Breast epithelium (tissue), 4 donors: ENCODE results near the gene SDR39U1. TPM values are rescaled to one million over a fixed set of nuclear protein-coding genes. Genes with fewer than 3 reads are reported as not detected.
A peak's percentile ranks its signal among the peaks of the same experiment; 100 is the strongest.

Source experiments
- DNase-seq, 2 donors: peaks; one replicate each; pipeline ENCODE4 v3.0.0-alpha.2; 2019; ENCODE audit warnings: low spot score in 2 of 2
- H3K27ac ChIP-seq, 2 donors: fragments of 200-600 bp; sonication (generic) in 1 of 2; one replicate each; pipeline ENCODE4 v1.5.1; 2016 to 2019; ENCODE audit warnings: mild to moderate bottlenecking in 1 of 2
- H3K27me3 ChIP-seq, 2 donors: fragments of 200-600 bp; sonication (generic) in 1 of 2; one replicate each; pipeline versions ENCODE4 v1.5.1 to v1.6.0; 2017 to 2019; ENCODE audit warnings: control low read depth in 1 of 2, mild to moderate bottlenecking in 1 of 2
- H3K36me3 ChIP-seq: fragments of 200-600 bp; one replicate; pipeline ENCODE4 v1.5.1; 2019
- H3K4me1 ChIP-seq, 2 donors: fragments of 200-600 bp; sonication (generic); one replicate each; pipeline ENCODE4 v1.5.1; 2016 to 2019; ENCODE audit warnings: control low read depth in 1 of 2
- H3K4me3 ChIP-seq, 3 donors: fragments of 200-600 bp; sonication (generic); 1 replicate in 2 of 3; 2 replicates in 1 of 3; pipeline ENCODE4 v1.5.1; 2016 to 2019; ENCODE audit warnings: mild to moderate bottlenecking in 3 of 3, moderate library complexity in 2 of 3
- H3K9me3 ChIP-seq, 2 donors: fragments of 200-600 bp; sonication (generic) in 1 of 2; one replicate each; pipeline ENCODE4 v1.5.1; 2016 to 2019; ENCODE audit warnings: control low read depth in 1 of 2
- CTCF ChIP-seq, 3 donors: fragments of 450-650 bp; IDR thresholded peaks; one replicate each; pipeline ENCODE4 v1.5.1; 2016 to 2017; ENCODE audit warnings: antibody characterized with exemption in 3 of 3, mild to moderate bottlenecking in 3 of 3, moderate library complexity in 3 of 3
- POLR2A ChIP-seq: fragments of 450-650 bp; IDR thresholded peaks from one replicate; pipeline ENCODE4 v1.6.1; 2016; ENCODE audit warnings: antibody characterized with exemption, mild to moderate bottlenecking, moderate library complexity
- POLR2AphosphoS5 ChIP-seq, 3 donors: sonication (generic); formaldehyde crosslinking; IDR thresholded peaks; one replicate each; pipeline ENCODE4 v1.6.1; 2017; ENCODE audit warnings: antibody characterized with exemption in 3 of 3
- intact Hi-C: fragments of 100-400 bp; cut with DNase I; formaldehyde crosslinking; loops from one replicate; pipeline ENCODE4 v1.15.1; 2023; ENCODE audit warnings: low total_unique reads
- total RNA-seq, 3 donors: library from RNA; depleted of rRNA; stranded (reverse); fragments of >200 nt; gene quantifications; one replicate each; pipeline ENCODE4 v1.1.0, GENCODE V29; 2016

The SDR39U1 gene
- total RNA-seq, 3 donors from 2014 or later, result 42.1 to 63.4 (median 53.4) TPM

GRCh38 chr14:24427537-24428508 lies 14.8 kb downstream of the SDR39U1 start:
- intact Hi-C loops, result loop anchor here (1.0 to 2.0 kb wide), 2 partner anchors 18 to 91 kb away; no protein-coding TSS in a partner anchor
- DNase-seq, result no peak
- peak overlapping the region in 1 of 2 donors; percentile 100 for H3K27ac ChIP-seq
- no peaks in the 10 kb centered on the region for H3K27me3 ChIP-seq
- TF ChIP-seq POLR2A (no peak), CTCF (IDR thresholded peaks at IDR 0.05) (no peak), POLR2AphosphoS5 (IDR thresholded peaks at IDR 0.05) (no peak)
- no peaks in the 10 kb centered on the region for H3K9me3 ChIP-seq
- peaks cover 6 to 12% of the 10 kb centered on the region in 2 donors for H3K4me1 ChIP-seq
- no peaks in the 10 kb centered on the region for H3K36me3 ChIP-seq
- no peak overlapping the region for H3K4me3 ChIP-seq

- H3K4me1 ChIP-seq, result peaks cover 6 to 10% of the 10 kb centered on the region in 2 donors
- no peaks in the 10 kb centered on the region for H3K9me3 ChIP-seq
- H3K27me3 ChIP-seq, result no peaks in the 10 kb centered on the region
- no peak overlapping the region for H3K27ac ChIP-seq
- intact Hi-C loops, result no loop called here
- DNase-seq, result no peak
- no peaks in the 10 kb centered on the region for H3K36me3 ChIP-seq
- no peak for TF ChIP-seq POLR2AphosphoS5 (IDR thresholded peaks at IDR 0.05)
- no peak for TF ChIP-seq CTCF (IDR thresholded peaks at IDR 0.05)
- TF ChIP-seq POLR2A, result no peak
- no peak overlapping the region for H3K4me3 ChIP-seq
Measured at GRCh38 chr14:24426912-24427536, 15.6 kb downstream of the SDR39U1 start.

- no peaks in the 10 kb centered on the region for H3K9me3 ChIP-seq
- no peaks in the 10 kb centered on the region for H3K27me3 ChIP-seq
- no peak for DNase-seq
- H3K36me3 ChIP-seq, result no peaks in the 10 kb centered on the region
- no peak overlapping the region for H3K27ac ChIP-seq
- no peak overlapping the region for H3K4me3 ChIP-seq
- intact Hi-C loops, result no loop called here
- TF ChIP-seq CTCF (IDR thresholded peaks at IDR 0.05) (no peak), POLR2AphosphoS5 (IDR thresholded peaks at IDR 0.05) (no peak), POLR2A (no peak)
- H3K4me1 ChIP-seq, result peaks cover 6 to 7% of the 10 kb centered on the region in 2 donors
Measured at GRCh38 chr14:24426150-24426911, 16.2 kb downstream of the SDR39U1 start.

GRCh38 chr14:24425704-24426103 lies 16.9 kb downstream of the SDR39U1 start:
- Histone ChIP-seq H3K4me3 (no peak overlapping the region), H3K36me3 (no peaks in the 10 kb centered on the region), H3K27ac (no peak overlapping the region), H3K27me3 (no peaks in the 10 kb centered on the region), H3K9me3 (no peaks in the 10 kb centered on the region), H3K4me1 (peaks cover under 1 to 6% of the 10 kb centered on the region in 2 donors)
- intact Hi-C loops, result no loop called here
- no peak for DNase-seq
- TF ChIP-seq POLR2AphosphoS5 (IDR thresholded peaks at IDR 0.05) (no peak), POLR2A (no peak), CTCF (IDR thresholded peaks at IDR 0.05) (no peak)
